Lower leg skin (tissue), 4 donors: ENCODE data around the gene FYB2. TPM values are rescaled to one million over a fixed set of nuclear protein-coding genes. Genes with fewer than 3 reads are reported as not detected.

ENCODE experiments used
- DNase-seq, 2 donors: peaks; one replicate each; pipeline ENCODE4 v3.0.0-alpha.2; 2019; ENCODE audit warnings: low spot score in 2 of 2
- H3K4me3 ChIP-seq: fragments of 200-600 bp; sonication (generic); 2 replicates; pipeline ENCODE4 v1.5.1; 2017; ENCODE audit warnings: mild to moderate bottlenecking, low read depth; ENCODE audit not compliant: poor library complexity, severe bottlenecking
- POLR2A ChIP-seq, 2 donors: fragments of 450-650 bp; IDR thresholded peaks; one replicate each; pipeline ENCODE4 v1.6.1; 2016 to 2017; ENCODE audit warnings: antibody characterized with exemption in 2 of 2, mild to moderate bottlenecking in 1 of 2, moderate library complexity in 1 of 2
- WGBS, 2 donors: methylation state at CpG; one replicate each; pipeline ENCODE4 v1.1.5; 2018; 5-methylcytosine and 5-hydroxymethylcytosine counted together
- intact Hi-C: fragments of 100-400 bp; cut with DNase I; formaldehyde crosslinking; loops from one replicate; pipeline ENCODE4 v1.15.0; 2023; ENCODE audit warnings: low total_unique reads
- total RNA-seq, 4 donors: library from RNA; depleted of rRNA; stranded (reverse); fragments of >200 nt; gene quantifications; one replicate each; pipeline ENCODE4 v1.1.0, GENCODE V29; 2016
- TF ChIP-seq, protein P1 (sequence below), 3 donors: fragments of 450-650 bp; IDR thresholded peaks; one replicate each; pipeline ENCODE4 v1.5.1; 2016; ENCODE audit warnings: antibody characterized with exemption in 3 of 3, mild to moderate bottlenecking in 3 of 3, moderate library complexity in 2 of 3

Gene FYB2
- total RNA-seq, 4 donors from 2014 or later, result 0.19 TPM; not detected in 3

- intact Hi-C loops, result no loop called here
- TF ChIP-seq POLR2A (IDR thresholded peaks at IDR 0.05), result no peak
- TF ChIP-seq, protein P1, sequence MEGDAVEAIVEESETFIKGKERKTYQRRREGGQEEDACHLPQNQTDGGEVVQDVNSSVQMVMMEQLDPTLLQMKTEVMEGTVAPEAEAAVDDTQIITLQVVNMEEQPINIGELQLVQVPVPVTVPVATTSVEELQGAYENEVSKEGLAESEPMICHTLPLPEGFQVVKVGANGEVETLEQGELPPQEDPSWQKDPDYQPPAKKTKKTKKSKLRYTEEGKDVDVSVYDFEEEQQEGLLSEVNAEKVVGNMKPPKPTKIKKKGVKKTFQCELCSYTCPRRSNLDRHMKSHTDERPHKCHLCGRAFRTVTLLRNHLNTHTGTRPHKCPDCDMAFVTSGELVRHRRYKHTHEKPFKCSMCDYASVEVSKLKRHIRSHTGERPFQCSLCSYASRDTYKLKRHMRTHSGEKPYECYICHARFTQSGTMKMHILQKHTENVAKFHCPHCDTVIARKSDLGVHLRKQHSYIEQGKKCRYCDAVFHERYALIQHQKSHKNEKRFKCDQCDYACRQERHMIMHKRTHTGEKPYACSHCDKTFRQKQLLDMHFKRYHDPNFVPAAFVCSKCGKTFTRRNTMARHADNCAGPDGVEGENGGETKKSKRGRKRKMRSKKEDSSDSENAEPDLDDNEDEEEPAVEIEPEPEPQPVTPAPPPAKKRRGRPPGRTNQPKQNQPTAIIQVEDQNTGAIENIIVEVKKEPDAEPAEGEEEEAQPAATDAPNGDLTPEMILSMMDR (IDR thresholded peaks at IDR 0.05), result no peak
- WGBS, 2 donors, result 71 to 77% methylated on average over 3 of the region's 3 CpGs
These were observed 44.2 kb upstream of the FYB2 start for GRCh38 chr1:56863265-56863992.

GRCh38 chr1:56859287-56859686, 40.1 kb upstream of the FYB2 start:
- DNase-seq, result no peak
- TF ChIP-seq POLR2A (IDR thresholded peaks at IDR 0.05), result no peak
- TF ChIP-seq, protein P1 (IDR thresholded peaks at IDR 0.05), result no peak
- H3K4me3 ChIP-seq, result no peak overlapping the region
- intact Hi-C loops, result no loop called here

More at GRCh38 chr1:56863265-56863992, 44.2 kb upstream of the FYB2 start:
- no peak for DNase-seq
- H3K4me3 ChIP-seq, result no peak overlapping the region

GRCh38 chr1:56856186-56856585, 37.0 kb upstream of the FYB2 start:
- no peak overlapping the region for H3K4me3 ChIP-seq
- no peak for TF ChIP-seq POLR2A (IDR thresholded peaks at IDR 0.05)
- TF ChIP-seq, protein P1 (IDR thresholded peaks at IDR 0.05), result no peak
- no peak for DNase-seq
- intact Hi-C loops, result no loop called here

GRCh38 chr1:56855190-56855589, 36.0 kb upstream of the FYB2 start:
- TF ChIP-seq POLR2A (IDR thresholded peaks at IDR 0.05), result no peak
- H3K4me3 ChIP-seq, result no peak overlapping the region
- 87 to 88% methylated on average over 1 of the region's 1 CpG for WGBS, 2 donors
- intact Hi-C loops, result no loop called here
- no peak for DNase-seq

DNA sequence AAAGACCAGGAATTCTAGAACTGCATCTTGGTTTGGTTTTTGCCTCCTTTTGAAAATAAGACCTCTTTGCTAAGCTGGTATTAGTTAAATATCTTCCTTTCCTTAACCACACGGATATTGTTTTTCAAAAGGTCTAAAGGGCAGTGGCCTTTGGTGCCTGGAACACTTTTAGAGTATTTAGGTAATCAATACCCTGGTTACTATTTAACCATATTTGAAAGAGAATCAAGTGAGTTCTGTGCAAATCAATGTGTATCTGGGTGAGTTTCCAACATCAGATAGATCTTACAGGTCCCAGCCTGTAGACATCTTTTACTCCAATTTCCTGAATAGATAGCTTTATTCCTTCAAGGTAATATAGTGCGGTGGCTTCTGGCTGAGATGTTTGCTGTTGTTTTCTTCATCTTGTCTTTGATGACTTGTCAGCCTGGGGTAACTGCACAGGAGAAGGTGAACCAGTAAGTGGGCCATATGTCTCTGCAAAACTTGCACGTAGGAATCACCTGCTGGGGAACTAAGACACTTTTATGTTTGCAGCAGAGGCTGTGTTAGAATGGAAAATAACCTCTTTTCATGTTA, 35.4 kb upstream of the FYB2 start, which contains the start of gene C8A:
Gene C8A, plus strand, starts transcription at position 277 of the 579 bp plus-strand sequence. Its CDS starts 105 bp downstream, at position 382.
- H3K4me3 ChIP-seq, result no peak within 1 kb of the TSS
- TF ChIP-seq, protein P1 (IDR thresholded peaks at IDR 0.05), result no peak
- no peak for TF ChIP-seq POLR2A (IDR thresholded peaks at IDR 0.05)
- no peak for DNase-seq
- WGBS, 2 donors, result 48 to 54% methylated on average over 3 of the region's 3 CpGs
- intact Hi-C loops, result no loop called here

- no peak overlapping the region for H3K4me3 ChIP-seq
- intact Hi-C loops, result no loop called here
- no peak for TF ChIP-seq POLR2A (IDR thresholded peaks at IDR 0.05)
- TF ChIP-seq, protein P1 (IDR thresholded peaks at IDR 0.05), result no peak
- no peak for DNase-seq
- WGBS, 2 donors, result 0 to 90% methylated on average over 1 of the region's 1 CpG
These were observed 33.3 kb upstream of the FYB2 start for GRCh38 chr1:56852476-56852875.
